Testis (tissue), 3 donors: ENCODE data around the gene AGRN. TPM values are rescaled to one million over a fixed set of nuclear protein-coding genes. Genes with fewer than 3 reads are reported as not detected.

Experiments used
- DNase-seq: peaks from one replicate; pipeline ENCODE4 v3.0.0-alpha.2; 2019
- H3K27ac ChIP-seq, 2 donors: fragments of 200-600 bp; sonication (generic); one replicate each; pipeline ENCODE4 v1.5.1; 2019
- H3K27me3 ChIP-seq: fragments of 200-600 bp; sonication (generic); one replicate; pipeline ENCODE4 v1.5.1; 2019
- H3K36me3 ChIP-seq: fragments of 200-600 bp; sonication (generic); one replicate; pipeline ENCODE4 v1.5.1; 2017; ENCODE audit warnings: low read depth; ENCODE audit errors: missing control alignments
- H3K4me1 ChIP-seq: fragments of 200-600 bp; sonication (generic); one replicate; pipeline ENCODE4 v1.5.1; 2019
- H3K4me3 ChIP-seq, 2 donors: fragments of 200-600 bp; sonication (generic); one replicate each; pipeline ENCODE4 v1.5.1; 2017 to 2019
- H3K9me3 ChIP-seq: fragments of 200-600 bp; sonication (generic); one replicate; pipeline ENCODE4 v1.5.1; 2017
- CTCF ChIP-seq, 3 experiments: fragments of 450-650 bp in 2 of 3; fragments of 200-600 bp in 1 of 3; sonication (generic) in 1 of 3; IDR thresholded peaks; one replicate each; pipeline ENCODE4 v1.5.1; 2016 to 2019; ENCODE audit warnings: antibody characterized with exemption in 3 of 3, mild to moderate bottlenecking in 2 of 3, moderate library complexity in 1 of 3
- POLR2A ChIP-seq: fragments of 450-650 bp; IDR thresholded peaks from one replicate; pipeline ENCODE4 v1.6.1; 2017; ENCODE audit warnings: antibody characterized with exemption, mild to moderate bottlenecking, moderate library complexity
- WGBS, 2 donors: methylation state at CpG; one replicate each; pipeline ENCODE4 v1.1.5; 2018; 5-methylcytosine and 5-hydroxymethylcytosine counted together
- intact Hi-C: fragments of 100-400 bp; cut with DNase I; formaldehyde crosslinking; loops from one replicate; pipeline ENCODE4 v1.15.1; 2023; ENCODE audit warnings: low total_unique reads
- polyA plus RNA-seq: library from polyadenylated mRNA; stranded (reverse); fragments of 350-450 nt; fragmentation: Illumina TruSeq; extraction: RNeasy Lipid Tissue Mini Kit (QIAGEN cat#74804); gene quantifications from one replicate; pipeline ENCODE4 v1.2.3, GENCODE V29; 2014; ENCODE audit warnings: low read depth, low replicate concordance; ENCODE audit not compliant: insufficient read depth
- total RNA-seq, 2 donors: library from RNA; depleted of rRNA; stranded (reverse); fragments of >200 nt; gene quantifications; one replicate each; pipeline ENCODE4 v1.2.3, GENCODE V29; 2016

AGRN gene
- total and polyA plus RNA-seq, 3 donors from 2014 or later: 48.9 to 108 (median 99.4) TPM

- Histone ChIP-seq H3K36me3 (no peaks in the 10 kb centered on the region), H3K4me1 (peaks cover 17% of the 10 kb centered on the region), H3K9me3 (no peaks in the 10 kb centered on the region), H3K4me3 (peak overlapping the region in 1 of 2 donors; percentile 62), H3K27ac (no peak overlapping the region), H3K27me3 (no peaks in the 10 kb centered on the region)
- no peak for TF ChIP-seq POLR2A
- TF ChIP-seq CTCF (IDR thresholded peaks at IDR 0.05): no peak
- intact Hi-C loops: no loop called here
- DNase-seq: peak; percentile 58
- WGBS, 2 donors: 8 to 10% methylated on average over 24 of the region's 24 CpGs
Observed at GRCh38 chr1:1058088-1058905, 38.4 kb downstream of the AGRN start.

GRCh38 chr1:1058921-1059493, 39.1 kb downstream of the AGRN start:
- WGBS, 2 donors: 0 to 1% methylated on average over 15 to 48 of the region's 48 CpGs
- Histone ChIP-seq H3K4me1 (peaks cover 17% of the 10 kb centered on the region), H3K9me3 (no peaks in the 10 kb centered on the region), H3K4me3 (peak overlapping the region; percentile 44 to 62), H3K27ac (no peak overlapping the region), H3K36me3 (no peaks in the 10 kb centered on the region), H3K27me3 (no peaks in the 10 kb centered on the region)
- intact Hi-C loops: no loop called here
- no peak for DNase-seq
- TF ChIP-seq POLR2A (no peak), CTCF (IDR thresholded peaks at IDR 0.05) (peak in 1 of 3 experiments; percentile 25)

- peak in 1 of 3 experiments; percentile 2 for TF ChIP-seq CTCF (IDR thresholded peaks at IDR 0.05)
- TF ChIP-seq POLR2A: no peak
- Histone ChIP-seq H3K36me3 (no peaks in the 10 kb centered on the region), H3K9me3 (no peaks in the 10 kb centered on the region), H3K27ac (no peak overlapping the region), H3K27me3 (no peaks in the 10 kb centered on the region), H3K4me3 (peak overlapping the region; percentile 44 to 62), H3K4me1 (peaks cover 17% of the 10 kb centered on the region)
- DNase-seq: peak; percentile 93
- intact Hi-C loops: loop anchor here (10.0 kb wide), 1 partner anchor 55 kb away; the partner anchor contains the start of gene HES4
- WGBS, 2 donors: 4 to 5% methylated on average over 32 to 45 of the region's 69 CpGs
Observed at GRCh38 chr1:1059494-1060280, 39.8 kb downstream of the AGRN start.

- Histone ChIP-seq H3K4me1 (peaks cover 17% of the 10 kb centered on the region), H3K27me3 (no peaks in the 10 kb centered on the region), H3K9me3 (no peaks in the 10 kb centered on the region), H3K36me3 (no peaks in the 10 kb centered on the region), H3K27ac (no peak overlapping the region), H3K4me3 (no peak overlapping the region)
- whole genome bisulfite sequencing, 2 donors: 48 to 53% methylated on average over 38 of the region's 38 CpGs
- intact Hi-C loops: loop anchor here (10.0 kb wide), 1 partner anchor 56 kb away; the partner anchor contains the start of gene HES4
- DNase-seq: no peak
- TF ChIP-seq POLR2A (no peak), CTCF (IDR thresholded peaks at IDR 0.05) (no peak)
Observed at GRCh38 chr1:1060281-1061000, 40.5 kb downstream of the AGRN start.
